ENCODE measurements around the gene ERCC5. TPM values are rescaled to one million over a fixed set of nuclear protein-coding genes. Genes with fewer than 3 reads are reported as not detected.

Gene ERCC5
- total RNA-seq, 3 donors from 2014 or later: 58.6 to 85.0 (median 62.7) TPM

- DNase-seq: no peak
- H3K4me3 ChIP-seq: no peak overlapping the region
- no peaks in the 10 kb centered on the region for H3K36me3 ChIP-seq (ENCODE audit: low read depth)
- H3K4me1 ChIP-seq (ENCODE audit: low read depth): no peaks in the 10 kb centered on the region
- H3K9me3 ChIP-seq: no peaks in the 10 kb centered on the region
- intact Hi-C loops (cut with DNase I, micrococcal nuclease): no loop called here
- no peak for ATAC-seq
- no peak for TF ChIP-seq CTCF (IDR thresholded peaks at IDR 0.05)
Observed at GRCh38 chr13:102881819-102882686, 36.2 kb downstream of the ERCC5 start.

DNA sequence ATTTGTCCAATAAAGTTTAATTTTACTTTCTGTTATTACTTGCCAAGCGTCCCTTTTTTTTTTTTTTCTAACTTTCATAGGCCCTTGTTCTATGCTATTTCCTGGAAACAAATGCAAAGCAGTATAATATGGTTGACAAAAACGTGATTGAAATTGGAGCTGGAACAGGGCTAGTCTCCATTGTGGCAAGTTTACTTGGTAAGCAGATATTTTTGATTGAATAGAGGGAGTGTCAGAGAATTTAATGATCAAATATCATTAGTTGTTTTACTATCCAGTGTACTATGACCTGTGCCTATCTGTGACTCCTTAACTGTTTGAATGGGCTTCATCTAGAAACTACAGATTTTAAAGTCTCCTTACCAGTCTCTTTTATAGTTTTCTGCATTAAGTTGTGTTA, 46.7 kb downstream of the ERCC5 start:
- TF ChIP-seq CTCF (IDR thresholded peaks at IDR 0.05): no peak
- intact Hi-C loops (cut with DNase I, micrococcal nuclease): no loop called here
- DNase-seq: no peak
- peak; percentile 56 for ATAC-seq
- H3K4me3 ChIP-seq: no peak overlapping the region
- no peaks in the 10 kb centered on the region for H3K36me3 ChIP-seq (ENCODE audit: low read depth)
- no peaks in the 10 kb centered on the region for H3K9me3 ChIP-seq
- no peaks in the 10 kb centered on the region for H3K4me1 ChIP-seq (ENCODE audit: low read depth)

DNA sequence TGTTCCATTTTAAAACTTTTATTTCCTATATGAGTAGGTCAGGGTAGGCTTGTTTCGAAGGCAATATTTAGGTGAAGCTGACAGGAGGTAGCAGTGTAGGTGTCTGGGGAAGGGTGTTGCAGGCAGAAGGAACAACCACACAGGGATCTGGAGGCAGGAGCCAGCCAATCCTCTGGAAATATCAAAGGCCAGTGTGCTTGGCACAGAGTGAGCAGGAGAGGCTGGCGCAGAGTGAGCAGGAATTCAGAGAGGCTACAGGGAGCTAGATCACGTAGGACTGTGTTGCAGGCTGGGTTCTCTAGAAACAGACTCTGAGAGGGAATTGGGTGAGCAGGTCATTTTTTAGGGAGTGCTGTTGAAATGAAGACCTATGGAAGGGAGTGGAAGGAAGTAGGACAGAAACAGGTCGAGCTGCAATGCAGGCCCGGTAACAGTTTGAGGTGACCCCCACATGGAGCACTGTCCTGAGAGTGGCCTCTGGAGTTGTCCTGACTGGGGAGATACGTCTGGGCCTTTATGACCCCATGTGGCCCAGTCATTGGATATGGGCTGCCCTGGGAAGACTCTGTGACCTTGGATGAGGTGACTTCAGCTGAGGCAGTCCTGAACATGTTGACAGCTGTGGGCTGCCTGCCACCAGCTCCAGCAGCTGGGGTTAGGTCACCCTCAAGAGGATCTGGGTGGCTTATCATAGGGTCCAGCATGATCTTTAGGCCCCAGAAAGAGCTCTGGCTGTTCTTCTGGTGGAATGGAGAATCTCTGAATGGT, 51.7 kb downstream of the ERCC5 start:
- Histone ChIP-seq H3K4me1 (ENCODE audit: low read depth) (no peaks in the 10 kb centered on the region), H3K9me3 (no peaks in the 10 kb centered on the region), H3K36me3 (ENCODE audit: low read depth) (no peaks in the 10 kb centered on the region), H3K4me3 (no peak overlapping the region)
- no peak for ATAC-seq
- intact Hi-C loops (cut with DNase I, micrococcal nuclease): no loop called here
- TF ChIP-seq CTCF (IDR thresholded peaks at IDR 0.05): no peak
- DNase-seq: no peak

DNA sequence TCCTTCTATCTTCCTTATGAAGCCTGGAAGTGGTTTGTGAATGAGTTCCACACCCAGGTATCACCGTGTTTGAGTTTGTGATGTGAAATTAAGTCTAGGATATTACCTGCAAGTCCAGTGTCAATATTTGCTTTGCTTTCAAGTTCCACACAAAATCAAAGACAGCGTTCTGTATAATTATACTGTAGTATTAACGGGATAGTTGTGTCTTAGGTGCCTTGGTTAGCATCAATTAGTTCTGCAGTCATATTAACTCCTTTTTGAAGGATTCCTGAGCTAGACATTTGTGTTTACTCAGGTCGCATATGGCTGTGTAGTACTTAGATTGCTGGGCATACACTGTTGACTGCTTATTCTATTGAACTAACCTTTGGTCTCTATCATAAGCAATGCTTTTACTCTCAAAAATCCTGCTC, 54.4 kb downstream of the ERCC5 start:
- Histone ChIP-seq H3K36me3 (ENCODE audit: low read depth) (no peaks in the 10 kb centered on the region), H3K4me1 (ENCODE audit: low read depth) (no peaks in the 10 kb centered on the region), H3K9me3 (no peaks in the 10 kb centered on the region), H3K4me3 (no peak overlapping the region)
- intact Hi-C loops (cut with DNase I, micrococcal nuclease): no loop called here
- TF ChIP-seq CTCF (IDR thresholded peaks at IDR 0.05): no peak
- ATAC-seq (peak; percentile 81), DNase-seq (peak in 1 of 3 donors; percentile 17)

DNA sequence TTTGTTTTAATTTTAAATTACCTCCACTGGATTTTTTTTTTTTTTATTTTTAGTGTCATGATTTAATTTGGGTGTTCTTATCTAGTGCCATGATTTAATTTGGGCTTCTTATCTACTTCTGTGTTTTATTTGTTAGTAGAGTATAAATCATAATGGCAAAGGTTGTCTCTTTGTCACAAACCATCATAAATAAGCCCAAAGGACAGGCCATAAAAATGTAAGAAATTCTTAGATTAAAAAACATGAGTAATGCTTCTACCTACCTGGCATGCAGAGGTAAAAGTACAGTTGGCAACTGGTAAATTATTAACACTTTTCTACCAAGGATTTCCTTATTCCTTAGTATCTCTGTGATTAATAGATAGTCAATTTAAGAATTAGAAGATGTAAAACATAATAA, 55.2 kb downstream of the ERCC5 start:
- H3K4me1 ChIP-seq (ENCODE audit: low read depth): no peaks in the 10 kb centered on the region
- H3K4me3 ChIP-seq: no peak overlapping the region
- no peaks in the 10 kb centered on the region for H3K36me3 ChIP-seq (ENCODE audit: low read depth)
- TF ChIP-seq CTCF (IDR thresholded peaks at IDR 0.05): no peak
- H3K9me3 ChIP-seq: no peaks in the 10 kb centered on the region
- intact Hi-C loops (cut with DNase I, micrococcal nuclease): no loop called here
- DNase-seq (no peak), ATAC-seq (peak; percentile 83)
